Measurements from ENCODE around the gene ANK3. TPM values are rescaled to one million over a fixed set of nuclear protein-coding genes. Genes with fewer than 3 reads are reported as not detected.

ANK3 gene
- total RNA-seq, 2 donors from 2014 or later = 46.0 to 47.8 TPM

DNA sequence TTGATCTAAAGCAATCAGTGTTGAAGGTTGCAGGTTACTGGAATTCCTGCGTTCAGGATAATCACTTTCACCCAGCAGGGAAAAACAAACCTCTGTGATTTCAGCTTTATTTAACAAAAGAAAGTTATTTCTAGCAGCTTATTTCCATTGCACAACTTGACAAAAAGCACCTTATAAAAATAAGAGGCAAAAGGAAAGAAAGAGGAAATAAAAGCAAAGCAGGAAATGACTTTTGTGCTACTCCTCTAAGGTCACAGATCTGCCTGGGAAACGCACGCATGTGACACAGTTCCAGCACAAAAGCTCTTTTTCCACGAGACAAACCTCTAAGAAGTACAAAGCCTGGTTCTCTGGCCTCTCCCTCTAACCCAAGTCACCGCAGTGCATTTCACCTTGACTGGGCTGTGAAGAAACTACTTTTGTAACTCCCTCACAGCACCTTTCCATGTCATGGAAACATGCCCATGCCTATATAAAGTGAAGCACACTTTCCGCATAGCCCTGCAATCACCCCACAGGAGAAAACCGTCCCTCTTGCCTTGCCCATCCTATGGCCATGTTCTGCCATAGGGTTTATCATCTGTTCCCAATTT is 870 bp downstream of the ANK3 start:
- no peak for TF ChIP-seq POLR2AphosphoS5 (IDR thresholded peaks at IDR 0.05)
- no peak for TF ChIP-seq POLR2A (IDR thresholded peaks at IDR 0.05)
- TF ChIP-seq, protein P1, sequence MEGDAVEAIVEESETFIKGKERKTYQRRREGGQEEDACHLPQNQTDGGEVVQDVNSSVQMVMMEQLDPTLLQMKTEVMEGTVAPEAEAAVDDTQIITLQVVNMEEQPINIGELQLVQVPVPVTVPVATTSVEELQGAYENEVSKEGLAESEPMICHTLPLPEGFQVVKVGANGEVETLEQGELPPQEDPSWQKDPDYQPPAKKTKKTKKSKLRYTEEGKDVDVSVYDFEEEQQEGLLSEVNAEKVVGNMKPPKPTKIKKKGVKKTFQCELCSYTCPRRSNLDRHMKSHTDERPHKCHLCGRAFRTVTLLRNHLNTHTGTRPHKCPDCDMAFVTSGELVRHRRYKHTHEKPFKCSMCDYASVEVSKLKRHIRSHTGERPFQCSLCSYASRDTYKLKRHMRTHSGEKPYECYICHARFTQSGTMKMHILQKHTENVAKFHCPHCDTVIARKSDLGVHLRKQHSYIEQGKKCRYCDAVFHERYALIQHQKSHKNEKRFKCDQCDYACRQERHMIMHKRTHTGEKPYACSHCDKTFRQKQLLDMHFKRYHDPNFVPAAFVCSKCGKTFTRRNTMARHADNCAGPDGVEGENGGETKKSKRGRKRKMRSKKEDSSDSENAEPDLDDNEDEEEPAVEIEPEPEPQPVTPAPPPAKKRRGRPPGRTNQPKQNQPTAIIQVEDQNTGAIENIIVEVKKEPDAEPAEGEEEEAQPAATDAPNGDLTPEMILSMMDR (IDR thresholded peaks at IDR 0.05) = no peak
- H3K9me3 ChIP-seq = no peaks in the 10 kb centered on the region
- WGBS = 78% methylated on average over 7 of the region's 7 CpGs
- H3K4me3 ChIP-seq = no peak overlapping the region
- H3K27ac ChIP-seq = no peak overlapping the region
- H3K36me3 ChIP-seq = no peaks in the 10 kb centered on the region
- no peaks in the 10 kb centered on the region for H3K27me3 ChIP-seq (replicated peaks; ENCODE audit: insufficient read depth)
- intact Hi-C loops (cut with DNase I) = no loop called here
- no peak for DNase-seq (ENCODE audit: low spot score)
- H3K4me1 ChIP-seq (replicated peaks) = no peaks in the 10 kb centered on the region

DNA sequence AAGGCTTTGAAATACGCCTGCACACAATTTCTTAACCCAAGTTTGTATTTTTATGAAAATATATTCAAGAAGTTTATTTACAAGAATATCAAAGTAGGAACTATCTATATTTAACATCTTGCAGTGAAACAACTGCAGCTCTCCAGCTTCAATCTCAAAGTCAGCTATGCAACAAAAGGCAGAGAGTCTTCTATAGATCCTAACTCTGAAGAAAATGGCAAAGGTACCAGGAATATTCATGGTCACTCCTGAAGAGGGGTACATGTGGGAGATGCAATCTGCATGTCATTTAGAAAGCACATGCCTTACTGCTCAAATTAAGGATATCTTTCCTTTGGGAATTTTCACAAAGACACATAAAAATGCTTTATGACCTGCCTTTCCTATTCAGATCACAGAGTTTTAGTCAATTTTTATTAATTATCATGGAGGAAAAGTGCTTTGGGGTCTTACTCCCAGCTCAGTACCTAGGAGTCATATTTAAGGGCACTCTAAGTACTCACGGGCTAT is 1.5 kb downstream of the ANK3 start:
- H3K4me1 ChIP-seq (replicated peaks) = no peaks in the 10 kb centered on the region
- H3K27me3 ChIP-seq (replicated peaks; ENCODE audit: insufficient read depth) = no peaks in the 10 kb centered on the region
- intact Hi-C loops (cut with DNase I) = no loop called here
- no peak for DNase-seq (ENCODE audit: low spot score)
- H3K36me3 ChIP-seq = no peaks in the 10 kb centered on the region
- no peak overlapping the region for H3K4me3 ChIP-seq
- TF ChIP-seq POLR2A (IDR thresholded peaks at IDR 0.05) = no peak
- no peak for TF ChIP-seq POLR2AphosphoS5 (IDR thresholded peaks at IDR 0.05)
- TF ChIP-seq, protein P1 (IDR thresholded peaks at IDR 0.05) = no peak
- no peaks in the 10 kb centered on the region for H3K9me3 ChIP-seq
- H3K27ac ChIP-seq = no peak overlapping the region
- WGBS = 94% methylated on average over 2 of the region's 2 CpGs

DNA sequence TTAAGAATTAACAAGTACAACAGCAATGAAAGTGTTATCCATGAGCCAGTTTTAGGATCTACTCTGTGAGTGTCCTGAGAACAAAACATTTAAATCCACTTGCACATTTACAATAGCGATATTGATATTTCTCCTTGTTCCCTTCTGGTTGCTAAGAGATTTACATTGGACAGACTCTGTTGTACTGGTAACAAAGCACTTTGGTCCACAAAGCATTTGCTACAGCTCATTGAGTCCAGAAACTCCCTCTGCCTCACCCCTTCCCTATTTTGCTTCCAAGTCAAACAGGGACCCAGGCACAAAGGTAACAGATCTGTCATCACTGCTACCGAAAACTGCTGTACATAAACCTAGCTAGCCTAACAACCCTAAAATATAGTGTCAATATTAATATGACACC is 2.1 kb downstream of the ANK3 start:
- WGBS = 53% methylated on average over 2 of the region's 2 CpGs

DNA sequence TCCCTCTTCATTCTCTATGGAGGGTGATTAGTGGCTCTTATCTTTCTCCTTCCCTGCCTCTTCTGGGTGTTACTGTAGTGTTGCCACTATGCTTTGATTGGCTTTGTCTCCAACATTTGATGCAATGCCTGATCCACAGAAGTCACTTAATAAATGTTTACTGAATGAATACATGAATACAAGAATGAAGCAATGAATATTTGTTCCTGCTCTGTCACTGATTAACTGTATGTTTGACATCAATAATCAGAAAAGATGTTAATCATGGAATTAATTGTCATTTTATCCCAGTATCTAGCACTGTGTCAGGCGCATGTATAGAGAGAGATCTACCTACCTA is 4.3 kb downstream of the ANK3 start:
- TF ChIP-seq, protein P1 (IDR thresholded peaks at IDR 0.05) = no peak
- TF ChIP-seq POLR2A (IDR thresholded peaks at IDR 0.05) (no peak), POLR2AphosphoS5 (IDR thresholded peaks at IDR 0.05) (no peak)
- Histone ChIP-seq H3K27me3 (replicated peaks; ENCODE audit: insufficient read depth) (no peaks in the 10 kb centered on the region), H3K9me3 (no peaks in the 10 kb centered on the region), H3K27ac (no peak overlapping the region), H3K36me3 (no peaks in the 10 kb centered on the region), H3K4me3 (no peak overlapping the region), H3K4me1 (replicated peaks) (no peaks in the 10 kb centered on the region)
- DNase-seq (ENCODE audit: low spot score) = no peak
- 100% methylated on average over 1 of the region's 1 CpG for WGBS
- intact Hi-C loops (cut with DNase I) = no loop called here

More for the DNA sequence above, 2.1 kb downstream of the ANK3 start:
- H3K36me3 ChIP-seq = no peaks in the 10 kb centered on the region
- no peak overlapping the region for H3K27ac ChIP-seq
- no peak overlapping the region for H3K4me3 ChIP-seq
- no peaks in the 10 kb centered on the region for H3K27me3 ChIP-seq (replicated peaks; ENCODE audit: insufficient read depth)
- H3K9me3 ChIP-seq = no peaks in the 10 kb centered on the region
- no peaks in the 10 kb centered on the region for H3K4me1 ChIP-seq (replicated peaks)
- TF ChIP-seq, protein P1 (IDR thresholded peaks at IDR 0.05) = no peak
- TF ChIP-seq POLR2AphosphoS5 (IDR thresholded peaks at IDR 0.05) = peak; percentile 74
- TF ChIP-seq POLR2A (IDR thresholded peaks at IDR 0.05) = no peak
- intact Hi-C loops (cut with DNase I) = no loop called here
- peak; percentile 38 for DNase-seq (ENCODE audit: low spot score)

DNA sequence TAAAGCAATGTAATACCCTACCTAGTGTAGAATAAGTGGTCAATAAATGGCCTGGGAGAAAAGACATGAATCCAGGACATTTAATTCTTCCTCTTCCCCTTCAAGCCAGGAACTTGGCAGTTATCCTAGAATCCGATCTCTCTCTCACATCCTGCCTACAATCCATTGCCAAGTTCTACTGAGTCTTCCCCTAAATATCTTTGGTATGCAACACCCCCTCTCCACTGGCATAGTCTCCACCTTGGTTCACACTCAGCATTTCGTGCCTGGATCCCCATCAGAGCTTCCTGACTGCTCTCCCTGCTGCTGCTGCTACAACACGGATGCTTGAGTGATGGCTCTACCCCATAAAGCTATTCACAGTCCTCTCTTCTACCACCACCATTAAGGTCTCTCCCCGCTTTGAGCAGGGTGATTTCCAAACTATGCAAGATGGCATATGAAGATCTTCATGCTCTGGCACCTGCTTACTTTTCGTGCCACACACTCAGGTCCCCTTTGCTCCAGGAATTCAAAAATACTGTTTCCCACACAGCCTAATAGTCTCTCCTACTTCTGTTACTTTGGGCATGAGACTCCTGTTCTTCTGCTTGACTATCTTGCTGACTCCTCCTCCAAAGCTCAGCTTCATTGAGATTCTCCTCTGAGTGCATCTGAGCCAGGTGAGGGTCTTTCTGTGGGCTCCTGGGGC is 4.8 kb downstream of the ANK3 start:
- Histone ChIP-seq H3K36me3 (no peaks in the 10 kb centered on the region), H3K4me3 (no peak overlapping the region), H3K9me3 (no peaks in the 10 kb centered on the region), H3K27me3 (replicated peaks; ENCODE audit: insufficient read depth) (no peaks in the 10 kb centered on the region), H3K27ac (no peak overlapping the region), H3K4me1 (replicated peaks) (no peaks in the 10 kb centered on the region)
- peak; percentile 9 for TF ChIP-seq POLR2AphosphoS5 (IDR thresholded peaks at IDR 0.05)
- no peak for TF ChIP-seq POLR2A (IDR thresholded peaks at IDR 0.05)
- TF ChIP-seq, protein P1 (IDR thresholded peaks at IDR 0.05) = no peak
- 41% methylated on average over 5 of the region's 5 CpGs for WGBS
- intact Hi-C loops (cut with DNase I) = no loop called here
- DNase-seq (ENCODE audit: low spot score) = no peak
